Measurements from ENCODE around the gene PRSS53.

GRCh38 chr16:31076319-31076718, 12.4 kb downstream of the PRSS53 start:
- TF ChIP-seq CTCF (IDR thresholded peaks at IDR 0.05) (no peak), POLR2AphosphoS5 (IDR thresholded peaks at IDR 0.05) (no peak)

All from sigmoid colon (tissue), 4 donors.